ENCODE results near the gene IFT27. TPM values are rescaled to one million over a fixed set of nuclear protein-coding genes. Genes with fewer than 3 reads are reported as not detected.

IFT27 gene
- total and polyA plus RNA-seq, 7 donors, result 15.0 to 27.9 (median 24.3) TPM

- H3K4me1 ChIP-seq, result no peaks in the 10 kb centered on the region
- H3K36me3 ChIP-seq, result no peaks in the 10 kb centered on the region
- peaks cover 0 to 20% (median 0%) of the 10 kb centered on the region in 3 donors for H3K27me3 ChIP-seq
- TF ChIP-seq CTCF (IDR thresholded peaks at IDR 0.05), result no peak
- TF ChIP-seq EP300 (IDR thresholded peaks at IDR 0.05), result no peak
- no peak for TF ChIP-seq POLR2A (IDR thresholded peaks at IDR 0.05)
- TF ChIP-seq POLR2AphosphoS5 (IDR thresholded peaks at IDR 0.05), result no peak
- no peak overlapping the region for H3K27ac ChIP-seq
- DNase-seq, result peak; percentile 26
- no peak overlapping the region for H3K4me3 ChIP-seq
- intact Hi-C loops (cut with DNase I), result no loop called here
- H3K9me3 ChIP-seq, result peaks cover 0 to 9% (median 0%) of the 10 kb centered on the region in 4 donors
- 90 to 94% methylated on average over 6 of the region's 6 CpGs for WGBS, 2 donors
Measured at GRCh38 chr22:36738416-36739020, 37.4 kb downstream of the IFT27 start.

- peaks cover 0 to 20% (median 0%) of the 10 kb centered on the region in 3 donors for H3K27me3 ChIP-seq
- DNase-seq, result peak; percentile 65
- 11 to 37% methylated on average over 6 of the region's 6 CpGs for WGBS, 2 donors
- no peak for TF ChIP-seq POLR2AphosphoS5 (IDR thresholded peaks at IDR 0.05)
- TF ChIP-seq POLR2A (IDR thresholded peaks at IDR 0.05), result no peak
- TF ChIP-seq EP300 (IDR thresholded peaks at IDR 0.05), result no peak
- no peak for TF ChIP-seq CTCF (IDR thresholded peaks at IDR 0.05)
- H3K27ac ChIP-seq, result no peak overlapping the region
- H3K9me3 ChIP-seq, result peaks cover 0 to 9% (median 0%) of the 10 kb centered on the region in 4 donors
- intact Hi-C loops (cut with DNase I), result no loop called here
- no peaks in the 10 kb centered on the region for H3K4me1 ChIP-seq
- no peak overlapping the region for H3K4me3 ChIP-seq
- no peaks in the 10 kb centered on the region for H3K36me3 ChIP-seq
Measured at GRCh38 chr22:36737776-36738175, 38.1 kb downstream of the IFT27 start.

- DNase-seq, result peak; percentile 50
- Histone ChIP-seq H3K27ac (no peak overlapping the region), H3K27me3 (peaks cover 0 to 23% (median 0%) of the 10 kb centered on the region in 3 donors), H3K36me3 (no peaks in the 10 kb centered on the region), H3K9me3 (peaks cover 0 to 9% (median 0%) of the 10 kb centered on the region in 4 donors), H3K4me1 (no peaks in the 10 kb centered on the region), H3K4me3 (no peak overlapping the region)
- WGBS, 2 donors, result 74 to 77% methylated on average over 10 of the region's 10 CpGs
- no peak for TF ChIP-seq POLR2AphosphoS5 (IDR thresholded peaks at IDR 0.05)
- TF ChIP-seq EP300 (IDR thresholded peaks at IDR 0.05), result no peak
- TF ChIP-seq CTCF (IDR thresholded peaks at IDR 0.05), result no peak
- TF ChIP-seq POLR2A (IDR thresholded peaks at IDR 0.05), result no peak
- intact Hi-C loops (cut with DNase I), result no loop called here
Measured at GRCh38 chr22:36736701-36737320, 39.1 kb downstream of the IFT27 start.

GRCh38 chr22:36734171-36735058 is 41.5 kb downstream of the IFT27 start:
- H3K4me3 ChIP-seq, result no peak overlapping the region
- TF ChIP-seq POLR2A (IDR thresholded peaks at IDR 0.05), result no peak
- no peak for TF ChIP-seq CTCF (IDR thresholded peaks at IDR 0.05)
- TF ChIP-seq EP300 (IDR thresholded peaks at IDR 0.05), result no peak
- no peak for TF ChIP-seq POLR2AphosphoS5 (IDR thresholded peaks at IDR 0.05)
- no peaks in the 10 kb centered on the region for H3K36me3 ChIP-seq
- no peaks in the 10 kb centered on the region for H3K4me1 ChIP-seq
- 48 to 67% methylated on average over 10 of the region's 10 CpGs for WGBS, 2 donors
- H3K27ac ChIP-seq, result no peak overlapping the region
- peaks cover 0 to 25% (median 0%) of the 10 kb centered on the region in 3 donors for H3K27me3 ChIP-seq
- H3K9me3 ChIP-seq, result peaks cover 0 to 8% (median 0%) of the 10 kb centered on the region in 4 donors
- peak; percentile 54 for DNase-seq
- intact Hi-C loops (cut with DNase I), result no loop called here

Measured in sigmoid colon (tissue), 7 donors.